Measurements from ENCODE around the gene TFIP11. TPM values are rescaled to one million over a fixed set of nuclear protein-coding genes. Genes with fewer than 3 reads are reported as not detected.

The TFIP11 gene
- total RNA-seq, 8 experiments from 2014 or later, result 23.4 to 36.6 (median 31.6) TPM

- ATAC-seq (replicated peaks in 6 of 8), result no peak
- Histone ChIP-seq H3K27ac (no peak overlapping the region), H3K4me3 (no peak overlapping the region), H3K4me1 (replicated peaks in 1 of 2) (peaks cover 0 to 9% of the 10 kb centered on the region in 2 donors)
- in situ Hi-C loops (cut with MboI; ENCODE audit: low pct_unique_long_range_greater_than_20kb in 2 of 9, low sequenced_read_pairs in 9 of 9, unreplicated experiment in 9 of 9), result no loop called here
- 84 to 100% (median 94%) methylated on average over 1 to 13 of the region's 17 CpGs; no CpG with 5 or more reads in 3 of the 10 experiments for WGBS, 10 experiments
Observed at GRCh38 chr22:26446808-26447515, 65.3 kb downstream of the TFIP11 start.

DNA sequence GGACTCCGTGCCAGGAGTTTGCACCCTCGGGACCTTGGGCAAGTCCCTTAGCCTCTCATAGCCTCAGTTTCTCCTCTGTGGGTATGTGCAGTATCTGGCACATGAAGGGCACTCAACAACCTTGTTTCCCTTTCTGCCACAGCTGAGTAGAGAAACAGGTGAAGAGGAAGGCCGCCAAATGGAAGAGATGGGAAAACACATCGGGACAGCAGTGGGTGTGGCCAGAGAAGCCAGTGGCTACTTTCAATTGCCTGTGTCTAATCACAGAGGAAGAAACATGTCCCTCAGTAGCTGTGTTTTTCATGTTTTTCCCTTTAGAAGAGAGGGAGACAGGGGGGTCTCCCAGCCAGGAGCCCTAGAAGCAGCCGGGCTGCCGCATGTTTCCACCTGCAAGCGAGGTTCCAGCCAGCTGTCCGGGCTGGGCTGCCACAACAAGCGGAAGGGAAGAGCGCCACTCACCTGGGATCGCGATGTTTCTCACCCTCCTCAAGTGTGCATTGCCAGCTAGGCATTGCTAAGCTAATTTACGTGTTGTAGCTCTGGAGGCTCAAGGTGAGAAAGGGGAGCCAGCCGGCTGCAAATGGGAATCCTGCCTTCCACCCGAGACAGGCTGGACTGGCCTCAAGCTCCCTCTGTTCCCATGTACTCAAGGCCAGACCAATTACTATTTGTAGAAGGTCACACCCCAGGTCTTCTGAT, 66.5 kb downstream of the TFIP11 start:
- 55 to 100% (median 90%) methylated on average over 1 to 8 of the region's 15 CpGs; no CpG with 5 or more reads in 1 of the 10 experiments for WGBS, 10 experiments
- Histone ChIP-seq H3K4me3 (no peak overlapping the region), H3K4me1 (replicated peaks in 1 of 2) (peaks cover 0 to 9% of the 10 kb centered on the region in 2 donors), H3K27ac (no peak overlapping the region)
- in situ Hi-C loops (cut with MboI; ENCODE audit: low pct_unique_long_range_greater_than_20kb in 2 of 9, low sequenced_read_pairs in 9 of 9, unreplicated experiment in 9 of 9), result no loop called here
- ATAC-seq (replicated peaks in 6 of 8), result no peak

- 65 to 100% (median 90%) methylated on average over 2 to 7 of the region's 8 CpGs; no CpG with 5 or more reads in 3 of the 10 experiments for WGBS, 10 experiments
- H3K4me3 ChIP-seq, result no peak overlapping the region
- no peak overlapping the region for H3K27ac ChIP-seq
- in situ Hi-C loops (cut with MboI; ENCODE audit: low pct_unique_long_range_greater_than_20kb in 2 of 9, low sequenced_read_pairs in 9 of 9, unreplicated experiment in 9 of 9), result no loop called here
- ATAC-seq (replicated peaks in 6 of 8), result no peak
- H3K4me1 ChIP-seq (replicated peaks in 1 of 2), result peaks cover 0 to 9% of the 10 kb centered on the region in 2 donors
Observed at GRCh38 chr22:26444777-26445176, 67.5 kb downstream of the TFIP11 start.

DNA sequence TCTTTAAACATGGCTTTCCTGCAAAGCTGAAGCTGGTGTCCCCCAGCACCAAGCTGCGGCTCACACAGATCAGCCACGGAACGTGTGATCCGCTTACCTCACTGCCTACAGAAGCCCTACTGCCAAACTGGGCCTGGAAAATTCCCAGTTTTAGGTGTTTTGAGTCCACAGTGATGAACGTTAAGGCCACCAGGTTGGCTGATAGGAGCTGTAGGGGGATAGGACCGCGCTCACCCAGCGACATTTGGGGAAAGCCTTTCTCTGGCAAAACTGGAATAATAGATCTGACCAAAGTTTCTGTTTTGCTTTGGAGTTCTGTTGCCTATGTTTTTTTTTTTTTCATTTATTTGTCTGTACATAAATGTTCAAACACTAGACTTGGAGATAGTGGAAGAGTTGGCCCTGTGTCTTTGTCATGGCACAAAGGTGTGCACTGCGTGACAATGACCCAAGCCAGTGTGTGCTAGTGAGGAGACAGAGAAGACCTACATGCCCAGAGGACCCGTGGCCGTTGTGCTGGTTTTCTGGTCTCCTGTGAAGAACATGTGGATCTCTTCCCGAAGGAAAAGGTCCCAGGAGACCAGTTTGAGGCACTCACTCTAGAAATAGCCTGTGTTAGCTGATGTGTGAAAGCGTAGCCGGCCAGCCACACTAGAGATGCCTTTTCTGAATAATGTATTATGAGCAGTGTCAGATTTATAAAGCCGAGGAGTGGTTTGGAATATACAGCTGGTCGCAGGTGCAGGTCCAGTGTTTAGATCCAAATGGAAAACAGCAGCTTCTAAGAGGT, 68.2 kb downstream of the TFIP11 start:
- in situ Hi-C loops (cut with MboI; ENCODE audit: low pct_unique_long_range_greater_than_20kb in 2 of 9, low sequenced_read_pairs in 9 of 9, unreplicated experiment in 9 of 9), result no loop called here
- Histone ChIP-seq H3K4me3 (no peak overlapping the region), H3K4me1 (replicated peaks in 1 of 2) (peaks cover 0 to 9% of the 10 kb centered on the region in 2 donors), H3K27ac (no peak overlapping the region)
- 56 to 100% (median 82%) methylated on average over 1 to 14 of the region's 16 CpGs; no CpG with 5 or more reads in 2 of the 10 experiments for WGBS, 10 experiments
- ATAC-seq (replicated peaks in 6 of 8), result peak in 3 of 8 experiments; percentile 63 to 75 (median 66)

DNA sequence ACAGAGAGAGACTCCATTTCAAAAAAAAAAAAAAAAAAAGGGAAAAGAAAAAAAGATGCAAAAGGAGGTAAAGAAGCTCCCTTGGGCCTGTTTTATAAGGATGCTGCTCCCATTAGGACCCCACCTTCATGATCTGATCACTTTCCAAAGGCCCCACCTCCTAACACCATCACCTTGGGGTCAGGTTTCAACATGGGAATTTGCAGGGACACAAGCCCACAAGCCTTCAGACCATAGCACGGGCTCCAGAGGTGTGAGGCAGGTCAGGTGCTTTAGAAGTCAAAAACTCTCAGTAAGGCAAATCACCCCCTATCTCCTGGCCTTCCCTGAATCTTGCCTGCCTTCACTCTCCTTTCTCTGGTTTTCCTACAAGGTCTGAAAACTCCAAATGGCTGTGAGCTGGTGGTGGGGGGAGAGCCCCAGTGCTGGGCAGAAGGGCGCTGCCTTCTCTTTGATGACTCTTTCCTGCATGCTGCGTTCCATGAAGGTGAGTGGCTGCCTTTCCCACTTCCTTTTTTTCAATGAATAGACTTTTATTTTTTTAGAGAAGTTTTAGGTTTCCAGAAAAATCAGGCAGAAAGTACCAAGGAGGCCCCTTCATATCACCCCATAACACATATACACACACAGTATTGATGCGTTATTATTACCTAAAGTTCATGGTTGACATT, 70.1 kb downstream of the TFIP11 start:
- ATAC-seq (replicated peaks in 6 of 8), result no peak
- H3K27ac ChIP-seq, result no peak overlapping the region
- WGBS, 10 experiments, result 80 to 100% (median 93%) methylated on average over 1 to 4 of the region's 4 CpGs; no CpG with 5 or more reads in 5 of the 10 experiments
- H3K4me1 ChIP-seq (replicated peaks in 1 of 2), result peaks cover 2 to 19% of the 10 kb centered on the region in 2 donors
- no peak overlapping the region for H3K4me3 ChIP-seq
- in situ Hi-C loops (cut with MboI; ENCODE audit: low pct_unique_long_range_greater_than_20kb in 2 of 9, low sequenced_read_pairs in 9 of 9, unreplicated experiment in 9 of 9), result no loop called here

Other genes starting within 250 kb of the TFIP11 start
- gene ASPHD2, start 83.2 kb downstream of the TFIP11 start, total RNA-seq, result 10 to 100 TPM in 1 of 8 experiments, 1 to 10 TPM in 7; 1.9 to 14.4 (median 6.2) TPM
- gene HPS4, start 28.7 kb downstream of the TFIP11 start, total RNA-seq, result 10 to 100 TPM; 21.7 to 41.6 (median 32.6) TPM
- 10 to 100 TPM in 7 of 8 experiments, 1 to 10 TPM in 1; 8.4 to 21.2 (median 13.6) TPM for gene SRRD, start 28.6 kb downstream of the TFIP11 start, total RNA-seq
- gene TPST2, start 77.7 kb upstream of the TFIP11 start, total RNA-seq, result 10 to 100 TPM in 4 of 8 experiments, 1 to 10 TPM in 4; 7.9 to 24.1 (median 9.5) TPM
- under 1 TPM in 3 of 8 experiments, not detected in 5; 0.38 to 0.86 (median 0.60) TPM for gene CRYBB1, start 105.6 kb upstream of the TFIP11 start, total RNA-seq
- gene CRYBA4, start 109.5 kb upstream of the TFIP11 start, total RNA-seq, result 1 to 10 TPM in 1 of 8 experiments, under 1 TPM in 3, not detected in 4; 0.38 to 1.2 (median 0.49) TPM
- gene MIAT, start 145.1 kb upstream of the TFIP11 start, total RNA-seq, result 100 to 1,000 TPM in 3 of 8 experiments, 10 to 100 TPM in 3, 1 to 10 TPM in 2; 2.3 to 200 (median 90.9) TPM